Stomach (tissue), 4 donors: ENCODE data around the gene TMCO4.

Experiments used
- CTCF ChIP-seq, 7 experiments: fragments of 450-650 bp in 4 of 7; fragments of 200-600 bp in 3 of 7; sonication (generic) in 3 of 7; IDR thresholded peaks; one replicate each; pipeline ENCODE4 v1.5.1; 2016 to 2019; ENCODE audit warnings: antibody characterized with exemption in 7 of 7, control low read depth in 2 of 7, mild to moderate bottlenecking in 1 of 7
- POLR2A ChIP-seq, 4 donors: fragments of 450-650 bp; IDR thresholded peaks; one replicate each; pipeline ENCODE4 v1.6.1; 2016; ENCODE audit warnings: antibody characterized with exemption in 4 of 4, control low read depth in 2 of 4, mild to moderate bottlenecking in 1 of 4, moderate library complexity in 1 of 4

- no peak for TF ChIP-seq CTCF (IDR thresholded peaks at IDR 0.05)
- TF ChIP-seq POLR2A (IDR thresholded peaks at IDR 0.05), result no peak
Observed at GRCh38 chr1:19684677-19685076, 115.0 kb downstream of the TMCO4 start.
